HG03442 (cell line): Measurements from ENCODE around the gene GRIN2A.

Source experiments
- ATAC-seq: cut with Tn5 transposase; IDR thresholded peaks from one replicate; pipeline ENCODE4 v1.9.1; 2021; ENCODE audit warnings: mild to moderate bottlenecking, moderate library complexity; ENCODE audit not compliant: unreplicated experiment

GRIN2A gene

DNA sequence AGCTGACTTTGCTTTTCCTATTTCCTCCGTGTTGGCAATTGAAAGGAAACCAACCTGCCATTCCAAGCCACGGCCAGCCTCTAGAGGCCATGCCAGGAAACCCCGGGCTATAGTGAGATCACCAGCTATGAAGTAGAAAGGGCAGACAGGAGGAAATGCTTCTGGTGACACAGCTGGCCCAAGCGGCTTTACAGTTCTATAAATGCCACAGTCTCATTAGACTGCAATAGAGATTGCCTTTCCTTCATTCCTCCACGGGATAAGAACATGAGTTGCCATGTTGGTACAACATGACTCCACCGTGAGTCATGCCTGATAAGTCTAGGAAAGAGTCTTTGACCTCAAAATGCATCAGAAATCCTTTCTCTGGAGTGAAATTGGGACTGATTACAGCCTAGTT is 384.9 kb downstream of the GRIN2A start:
- ATAC-seq, result no peak

- ATAC-seq, result no peak
These were observed 388.6 kb downstream of the GRIN2A start for GRCh38 chr16:9793623-9794022.

- no peak for ATAC-seq
These were observed 390.7 kb downstream of the GRIN2A start for GRCh38 chr16:9791556-9791955.

DNA sequence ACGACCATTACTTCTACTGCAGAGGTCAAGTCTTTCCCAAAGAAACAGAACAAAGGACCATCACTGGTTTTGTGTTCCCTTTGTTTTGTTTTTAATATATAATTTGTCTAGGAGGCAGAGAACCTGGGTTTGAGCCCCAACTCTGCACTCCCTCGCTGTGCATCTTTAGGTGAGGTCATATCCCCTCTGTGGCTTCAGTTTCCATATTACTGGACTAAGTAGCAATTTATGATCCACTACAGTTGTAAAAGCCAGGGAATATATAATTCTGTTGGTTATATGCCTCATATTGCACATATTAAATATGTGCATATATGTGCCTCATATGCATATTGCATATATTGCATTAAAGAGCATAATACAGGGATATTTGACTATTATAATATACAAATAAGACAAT is 392.0 kb downstream of the GRIN2A start:
- ATAC-seq, result no peak

- no peak for ATAC-seq
These were observed 394.5 kb downstream of the GRIN2A start for GRCh38 chr16:9787717-9788116.

- ATAC-seq, result no peak
These were observed 401.4 kb downstream of the GRIN2A start for GRCh38 chr16:9780831-9781230.

DNA sequence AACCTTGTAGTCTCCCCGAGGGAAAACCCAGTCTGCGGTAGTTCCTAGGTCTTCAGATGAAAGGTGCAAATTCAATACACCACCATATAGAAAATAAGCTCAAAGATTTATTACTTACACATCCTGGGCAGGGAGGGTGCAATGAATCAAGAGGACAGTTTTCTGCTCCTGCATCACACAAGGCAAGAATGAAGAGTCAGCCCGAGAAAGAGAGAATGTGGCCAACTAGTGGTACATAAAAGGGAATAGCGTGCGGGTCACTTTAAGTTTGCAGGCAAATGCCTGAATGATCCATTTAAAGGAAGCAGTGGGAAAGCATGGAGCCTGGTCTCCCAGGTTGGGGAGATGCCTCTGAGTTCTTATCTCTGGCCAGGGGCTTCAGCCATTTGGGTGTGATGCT is 403.4 kb downstream of the GRIN2A start:
- no peak for ATAC-seq

GRCh38 chr16:9775998-9776397 is 406.2 kb downstream of the GRIN2A start:
- ATAC-seq, result no peak

- ATAC-seq, result no peak
These were observed 408.9 kb downstream of the GRIN2A start for GRCh38 chr16:9773289-9773688.

DNA sequence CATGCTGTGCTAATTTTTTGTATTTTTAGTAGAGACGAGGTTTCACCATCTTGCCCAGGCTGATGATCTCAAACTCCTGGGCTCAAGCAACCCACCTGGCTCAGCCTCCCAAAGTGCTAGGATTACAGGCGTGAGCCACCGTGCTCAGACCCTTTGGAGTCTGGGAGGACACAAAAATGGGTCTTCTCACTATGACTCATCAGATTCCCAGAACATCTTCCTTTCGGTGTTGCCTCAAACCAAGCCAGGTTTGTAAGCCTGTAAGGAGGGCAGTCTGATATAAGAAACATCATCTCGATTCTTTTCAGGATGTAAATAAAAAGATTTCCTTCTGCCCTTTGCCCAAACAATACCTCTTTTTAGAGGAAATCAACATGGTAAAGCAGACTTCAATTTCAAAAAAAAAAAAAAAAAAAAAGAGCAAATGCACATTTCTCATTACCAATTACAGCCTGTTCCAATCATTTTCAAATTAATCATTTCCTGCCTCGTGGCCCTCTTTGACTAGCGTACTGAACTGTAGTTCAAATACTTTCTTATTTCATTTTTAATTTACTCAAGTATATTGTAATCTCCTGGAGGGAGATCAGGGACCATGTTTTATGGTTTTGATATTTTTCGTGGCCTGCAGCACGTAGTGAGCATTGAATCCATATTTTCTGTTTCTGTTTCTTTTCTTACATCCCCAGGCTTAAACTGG is 409.6 kb downstream of the GRIN2A start:
- no peak for ATAC-seq

DNA sequence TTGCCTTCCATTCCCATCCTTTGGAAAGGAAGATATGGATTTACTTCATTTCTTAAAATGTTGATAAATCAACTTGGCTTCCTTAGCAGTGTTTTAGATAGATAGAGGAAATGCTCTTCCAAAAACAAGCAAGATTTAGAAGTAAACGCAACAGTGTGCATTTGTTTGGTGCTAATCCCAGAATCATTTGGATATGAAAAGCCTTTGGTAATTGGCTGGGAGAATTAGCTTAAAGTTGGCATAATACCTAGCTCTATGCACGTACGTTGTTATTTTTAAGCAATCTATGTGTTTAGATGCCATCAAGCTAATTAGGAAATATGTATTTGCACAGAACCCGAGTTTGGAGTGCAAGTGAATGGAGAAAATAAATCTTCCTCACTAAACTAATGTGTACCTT is 415.3 kb downstream of the GRIN2A start:
- no peak for ATAC-seq

DNA sequence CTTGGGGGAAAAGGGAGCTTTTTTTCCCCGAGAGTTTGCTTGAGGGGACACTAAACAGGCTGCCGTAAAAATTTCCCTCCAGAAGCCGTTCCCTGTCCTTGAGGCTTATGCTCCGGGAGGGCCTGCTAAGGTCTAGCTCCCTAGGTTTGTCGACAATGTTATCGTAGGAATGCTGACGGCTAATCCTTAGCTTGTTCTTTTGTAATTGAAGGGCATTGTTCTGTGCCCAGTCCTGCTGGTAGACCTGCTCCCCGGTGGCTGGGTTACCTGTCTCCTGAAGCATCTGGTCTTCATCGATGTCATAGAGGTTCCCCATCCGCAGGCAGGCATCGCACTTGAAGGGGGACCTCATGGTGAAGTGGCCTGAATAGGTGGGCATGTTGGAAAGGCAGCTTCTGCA is 418.7 kb downstream of the GRIN2A start:
- no peak for ATAC-seq

GRCh38 chr16:9761870-9762269 is 420.4 kb downstream of the GRIN2A start:
- no peak for ATAC-seq

DNA sequence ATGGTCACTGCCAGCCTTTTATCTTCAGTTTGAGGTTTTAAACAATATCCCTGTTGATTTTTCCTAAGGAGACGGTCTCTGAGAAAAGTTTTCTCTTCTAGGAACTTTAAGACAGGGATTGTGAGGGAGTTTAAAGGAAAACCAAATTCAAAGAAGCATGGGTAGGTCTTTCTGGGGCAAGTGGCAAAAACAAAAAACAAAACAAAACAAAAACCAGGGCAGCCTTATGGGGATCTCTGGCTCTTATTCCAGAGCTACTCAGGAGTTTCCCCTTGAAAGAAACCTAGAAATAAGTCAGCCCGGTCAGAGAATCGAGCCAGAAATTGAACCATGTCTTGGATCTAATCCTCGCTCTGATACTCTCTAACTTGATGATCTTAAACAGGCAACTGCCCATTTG is 424.5 kb downstream of the GRIN2A start:
- ATAC-seq, result no peak

- no peak for ATAC-seq
These were observed 425.8 kb downstream of the GRIN2A start for GRCh38 chr16:9756434-9756833.

GRCh38 chr16:9755081-9755480 is 427.1 kb downstream of the GRIN2A start:
- ATAC-seq, result no peak

- ATAC-seq, result no peak
These were observed 440.5 kb downstream of the GRIN2A start for GRCh38 chr16:9741776-9742175.

GRCh38 chr16:9739301-9739700 is 442.9 kb downstream of the GRIN2A start:
- no peak for ATAC-seq

- no peak for ATAC-seq
These were observed 443.5 kb downstream of the GRIN2A start for GRCh38 chr16:9738690-9739089.

GRCh38 chr16:9736547-9736946 is 445.7 kb downstream of the GRIN2A start:
- ATAC-seq, result no peak

DNA sequence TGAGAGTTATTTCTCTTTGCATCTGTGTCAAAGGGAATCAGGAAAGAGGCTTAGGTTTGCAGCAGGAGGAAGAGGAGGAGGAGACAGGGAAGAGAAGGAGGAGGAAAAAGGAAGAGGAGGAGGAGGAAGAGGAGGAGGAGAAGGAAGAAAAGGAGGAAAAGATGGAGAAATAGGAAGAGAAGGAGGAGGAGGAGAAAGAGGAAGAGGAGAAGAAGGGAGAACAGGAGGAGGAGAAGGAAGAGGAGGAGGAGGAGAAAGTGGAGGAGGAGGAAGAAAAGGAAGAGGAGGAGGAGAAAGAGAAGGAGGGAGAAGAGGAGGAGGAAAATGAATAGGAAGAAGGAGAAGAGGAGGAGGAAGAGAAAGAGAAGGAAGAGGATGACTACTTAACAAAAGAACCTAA is 459.1 kb downstream of the GRIN2A start:
- ATAC-seq, result no peak

DNA sequence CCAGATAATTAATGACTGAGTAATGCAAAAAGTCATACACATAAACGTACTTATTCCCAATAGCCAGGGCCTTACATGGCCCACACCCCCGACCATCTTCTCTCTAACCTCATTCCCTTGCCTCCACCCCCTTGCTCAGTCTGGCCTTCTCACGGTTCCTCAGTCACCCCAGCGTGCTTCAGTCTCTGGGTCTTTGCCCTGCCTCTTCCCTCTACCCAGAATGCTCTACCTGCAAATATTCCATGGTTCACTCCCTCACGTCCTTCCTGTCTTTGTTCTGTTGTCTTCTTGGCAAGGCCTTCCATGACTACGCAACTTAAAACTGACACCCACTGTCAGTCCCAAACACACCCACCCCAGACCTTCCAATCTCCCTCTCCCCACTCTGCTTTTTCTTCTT is 468.3 kb downstream of the GRIN2A start:
- ATAC-seq, result no peak

GRCh38 chr16:9713156-9713555 is 469.1 kb downstream of the GRIN2A start:
- ATAC-seq, result no peak
